ENCODE results near the gene IQCB1.

GRCh38 chr3:121748680-121749275 lies 86.1 kb downstream of the IQCB1 start:
- TF ChIP-seq CTCF (conservative IDR thresholded peaks at IDR 0.05; ENCODE audit: low read length) (no peak), EZH2phosphoT487 (IDR thresholded peaks at IDR 0.05; ENCODE audit: borderline replicate concordance) (no peak)

Data from Loucy (cell line).